Measurements from ENCODE around the gene AK1.

AK1 gene

DNA sequence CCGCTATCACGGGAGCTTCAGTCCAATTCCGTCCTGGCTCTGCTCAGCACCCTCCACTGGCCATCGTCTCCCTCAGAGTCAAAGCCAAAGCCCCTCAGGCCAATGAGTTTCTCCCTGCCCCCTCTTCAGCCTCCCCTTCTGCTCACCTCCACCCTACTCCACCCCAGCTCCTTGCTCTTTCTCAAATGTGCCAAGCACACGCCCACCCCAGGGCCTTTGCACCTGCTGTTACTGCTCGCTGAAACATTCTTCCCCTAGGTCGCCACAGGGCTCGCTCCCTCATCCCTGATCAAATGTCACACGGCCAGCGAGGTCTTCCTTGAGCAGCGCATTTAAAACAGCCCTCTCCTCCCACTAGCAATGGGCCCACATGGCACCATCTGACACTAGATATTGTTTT lies 16.7 kb downstream of the AK1 start:
- Mint-ChIP-seq H3K36me3 (no peaks in the 10 kb centered on the region), H3K27ac (peak overlapping the region; percentile 44), H3K9me3 (no peaks in the 10 kb centered on the region), H3K27me3 (no peaks in the 10 kb centered on the region), H3K4me3 (no peak overlapping the region), H3K4me1 (peaks cover 44 to 71% of the 10 kb centered on the region in 2 donors)
- DNase-seq: no peak
- no peak for ATAC-seq (replicated peaks)

DNA sequence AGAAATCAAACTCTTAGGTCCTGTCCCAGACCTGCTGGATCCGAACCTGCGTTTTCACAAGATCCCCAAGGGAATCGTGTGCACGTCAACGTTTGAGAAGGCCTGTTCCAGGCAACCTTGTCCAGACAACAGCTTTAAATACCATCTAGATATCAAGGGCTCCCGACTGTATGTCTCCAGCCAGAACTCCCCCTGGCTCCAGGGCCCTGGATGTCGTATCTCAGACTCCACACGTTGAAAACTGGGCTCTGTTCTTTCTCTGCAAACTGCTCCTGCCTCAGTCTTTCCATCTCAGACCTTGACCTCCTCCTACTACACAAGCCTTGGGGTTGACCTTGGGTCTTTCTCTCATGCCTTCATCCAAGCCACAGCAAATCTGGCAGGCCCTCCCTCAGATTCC lies 17.2 kb downstream of the AK1 start:
- ATAC-seq (replicated peaks) (no peak), DNase-seq (no peak)
- Mint-ChIP-seq H3K36me3 (no peaks in the 10 kb centered on the region), H3K27me3 (no peaks in the 10 kb centered on the region), H3K4me3 (no peak overlapping the region), H3K27ac (no peak overlapping the region), H3K4me1 (peaks cover 42 to 70% of the 10 kb centered on the region in 2 donors), H3K9me3 (no peaks in the 10 kb centered on the region)

DNA sequence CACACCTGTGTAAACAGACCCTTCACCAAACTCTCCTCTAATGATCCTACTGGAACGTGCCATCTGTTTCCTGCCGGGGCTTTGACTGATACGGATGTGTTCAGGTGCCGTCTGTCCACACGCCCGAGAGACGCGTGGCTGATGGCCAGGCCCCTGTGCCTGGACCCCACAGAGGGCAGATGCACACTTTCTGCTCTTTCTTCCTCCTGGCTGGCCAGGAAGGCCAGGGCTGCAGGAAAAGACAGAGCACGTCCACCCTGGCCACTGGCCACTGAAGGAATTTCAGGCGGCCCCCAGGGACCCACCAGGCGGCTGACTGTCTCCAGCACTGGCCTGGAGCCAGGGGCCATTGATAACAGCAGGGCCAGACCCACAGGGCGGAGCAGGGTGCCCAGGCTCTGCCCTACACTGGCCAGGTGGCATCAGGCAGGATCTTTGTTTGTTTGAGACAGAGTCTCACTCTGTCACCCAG lies 19.4 kb downstream of the AK1 start:
- DNase-seq (no peak), ATAC-seq (replicated peaks) (no peak)
- H3K36me3 Mint-ChIP-seq: no peaks in the 10 kb centered on the region
- H3K27me3 Mint-ChIP-seq: no peaks in the 10 kb centered on the region
- no peaks in the 10 kb centered on the region for H3K9me3 Mint-ChIP-seq
- H3K27ac Mint-ChIP-seq: no peak overlapping the region
- H3K4me1 Mint-ChIP-seq: peaks cover 43 to 72% of the 10 kb centered on the region in 2 donors
- H3K4me3 Mint-ChIP-seq: no peak overlapping the region

DNA sequence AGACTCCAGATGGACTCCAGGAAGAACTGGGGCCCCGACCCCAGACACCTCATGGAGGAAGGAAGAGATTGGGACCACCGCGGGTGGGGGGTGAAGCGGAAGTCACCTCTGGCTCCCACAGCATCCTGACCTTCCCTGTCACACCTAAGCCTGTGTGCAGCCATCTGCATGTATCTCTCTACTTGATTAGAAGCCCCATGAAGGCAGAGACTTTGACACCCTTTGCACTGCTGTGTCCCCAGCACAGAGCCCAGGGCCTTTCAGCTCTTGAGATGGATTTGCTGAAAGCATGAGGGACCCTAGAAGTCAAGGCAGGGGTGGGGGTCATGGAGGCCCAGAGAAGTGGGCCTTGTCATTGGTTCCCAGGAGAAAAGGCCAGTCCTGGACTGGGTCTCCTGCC lies 20.2 kb downstream of the AK1 start:
- H3K4me1 Mint-ChIP-seq: peaks cover 40 to 72% of the 10 kb centered on the region in 2 donors
- ATAC-seq (replicated peaks): no peak
- DNase-seq: no peak
- H3K27me3 Mint-ChIP-seq: no peaks in the 10 kb centered on the region
- no peaks in the 10 kb centered on the region for H3K36me3 Mint-ChIP-seq
- no peak overlapping the region for H3K27ac Mint-ChIP-seq
- H3K9me3 Mint-ChIP-seq: no peaks in the 10 kb centered on the region
- H3K4me3 Mint-ChIP-seq: no peak overlapping the region

DNA sequence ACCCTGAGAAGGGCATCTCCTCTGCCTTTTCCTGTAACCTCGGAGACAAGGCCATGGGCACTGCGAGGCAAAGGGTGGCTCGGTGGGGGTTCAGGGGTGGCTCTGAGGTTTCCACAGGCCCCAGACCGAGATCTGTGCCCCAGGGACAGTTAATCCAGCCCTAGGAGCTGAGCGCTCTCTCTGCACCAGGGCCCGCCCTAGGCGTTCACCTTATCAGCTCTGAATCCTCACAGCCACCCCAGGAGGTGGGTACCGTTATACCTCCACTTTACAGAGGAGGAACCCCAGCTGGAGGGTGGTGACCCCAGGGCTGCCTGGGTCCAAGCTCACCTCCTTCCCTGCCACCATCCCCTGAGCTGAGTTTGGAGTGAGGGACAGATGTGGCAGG lies 20.8 kb downstream of the AK1 start:
- ATAC-seq (replicated peaks): no peak
- Mint-ChIP-seq H3K4me1 (peaks cover 41 to 72% of the 10 kb centered on the region in 2 donors), H3K36me3 (no peaks in the 10 kb centered on the region), H3K9me3 (no peaks in the 10 kb centered on the region), H3K27me3 (no peaks in the 10 kb centered on the region), H3K27ac (no peak overlapping the region), H3K4me3 (no peak overlapping the region)
- DNase-seq: no peak

DNA sequence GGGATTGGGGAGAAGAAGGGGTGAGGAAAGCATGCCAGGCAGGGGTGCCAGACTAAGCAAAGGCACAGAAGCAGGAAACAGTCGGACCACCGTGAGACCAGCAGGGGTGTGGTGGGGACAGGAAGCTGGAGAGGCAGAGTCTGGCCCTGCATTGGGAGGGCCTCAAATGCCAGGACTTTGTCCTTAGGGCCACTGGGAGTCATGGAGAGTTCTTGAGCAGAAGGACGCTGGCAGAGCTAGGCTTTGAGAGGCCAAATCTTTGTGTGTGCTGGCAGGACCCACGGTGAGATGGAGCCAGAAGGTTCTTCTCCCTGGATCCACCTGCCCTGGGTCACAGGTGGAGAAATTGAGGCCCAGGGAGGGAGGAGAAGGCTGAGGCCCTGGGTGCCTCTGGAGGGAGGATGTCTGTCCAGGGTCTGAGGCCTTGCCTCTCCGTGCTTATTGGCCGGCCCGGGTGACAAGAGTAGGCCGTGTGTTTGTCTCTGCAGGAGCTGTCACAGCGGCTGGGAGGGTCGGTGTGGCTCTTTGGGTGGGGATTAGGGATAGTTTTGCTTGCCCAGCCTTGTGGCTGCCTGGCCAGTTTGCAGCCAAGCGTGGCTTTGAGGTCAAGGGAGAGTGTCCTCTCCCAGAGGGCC lies 21.3 kb downstream of the AK1 start:
- Mint-ChIP-seq H3K36me3 (peaks cover 0 to 5% of the 10 kb centered on the region in 2 donors), H3K9me3 (no peaks in the 10 kb centered on the region), H3K4me1 (peaks cover 39 to 71% of the 10 kb centered on the region in 2 donors), H3K27me3 (no peaks in the 10 kb centered on the region), H3K27ac (peak overlapping the region; percentile 14), H3K4me3 (no peak overlapping the region)
- ATAC-seq (replicated peaks) (no peak), DNase-seq (no peak)

DNA sequence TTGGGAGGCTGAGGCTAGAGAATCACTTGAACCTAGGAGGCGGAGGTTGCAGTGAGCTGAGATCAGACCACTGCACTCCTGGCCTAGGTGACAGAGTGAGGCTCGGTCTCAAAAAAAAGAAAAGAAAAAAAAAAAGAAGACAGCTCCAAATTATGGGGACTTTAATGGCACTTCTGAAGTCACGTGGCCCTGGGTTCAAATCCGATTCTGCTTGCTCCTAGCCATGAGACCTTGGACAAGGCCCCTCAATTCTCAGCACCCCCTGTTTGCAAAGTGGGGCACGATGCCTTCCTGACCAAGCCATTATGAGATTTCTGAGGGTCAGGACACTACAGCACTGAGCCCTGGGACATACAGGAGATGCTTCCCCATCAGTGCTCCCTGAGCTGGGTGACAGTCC lies 22.0 kb downstream of the AK1 start:
- H3K27me3 Mint-ChIP-seq: no peaks in the 10 kb centered on the region
- no peak overlapping the region for H3K27ac Mint-ChIP-seq
- H3K36me3 Mint-ChIP-seq: peaks cover 2 to 8% of the 10 kb centered on the region in 2 donors
- H3K4me1 Mint-ChIP-seq: peaks cover 34 to 64% of the 10 kb centered on the region in 2 donors
- H3K9me3 Mint-ChIP-seq: peaks cover 0 to 1% of the 10 kb centered on the region in 2 donors
- no peak for ATAC-seq (replicated peaks)
- DNase-seq: no peak
- no peak overlapping the region for H3K4me3 Mint-ChIP-seq

DNA sequence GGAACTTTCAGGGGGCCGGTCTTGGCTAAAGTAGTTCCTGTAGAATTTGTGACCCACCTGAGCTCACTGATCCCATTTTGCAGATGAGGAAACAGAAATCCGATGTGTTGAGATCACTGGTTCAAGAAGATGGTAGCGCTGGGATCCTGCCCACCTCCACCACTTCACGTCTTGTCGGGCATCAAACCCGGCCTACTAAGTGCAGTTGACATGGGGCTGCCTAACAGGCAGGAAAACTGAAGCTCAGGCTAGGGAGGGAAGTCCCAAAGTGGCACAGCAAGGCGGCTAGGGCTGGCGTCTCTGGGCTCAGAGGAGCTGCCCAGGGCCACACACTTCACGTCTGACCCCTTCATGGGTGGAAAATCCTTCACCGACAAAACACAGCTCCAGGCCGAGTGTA lies 22.5 kb downstream of the AK1 start:
- H3K9me3 Mint-ChIP-seq: peaks cover 0 to 4% of the 10 kb centered on the region in 2 donors
- H3K4me3 Mint-ChIP-seq: peak overlapping the region in 1 of 2 donors; percentile 25
- no peaks in the 10 kb centered on the region for H3K27me3 Mint-ChIP-seq
- H3K27ac Mint-ChIP-seq: peak overlapping the region; percentile 20
- H3K36me3 Mint-ChIP-seq: peaks cover 6 to 13% of the 10 kb centered on the region in 2 donors
- peaks cover 32 to 61% of the 10 kb centered on the region in 2 donors for H3K4me1 Mint-ChIP-seq
- ATAC-seq (replicated peaks) (no peak), DNase-seq (no peak)

DNA sequence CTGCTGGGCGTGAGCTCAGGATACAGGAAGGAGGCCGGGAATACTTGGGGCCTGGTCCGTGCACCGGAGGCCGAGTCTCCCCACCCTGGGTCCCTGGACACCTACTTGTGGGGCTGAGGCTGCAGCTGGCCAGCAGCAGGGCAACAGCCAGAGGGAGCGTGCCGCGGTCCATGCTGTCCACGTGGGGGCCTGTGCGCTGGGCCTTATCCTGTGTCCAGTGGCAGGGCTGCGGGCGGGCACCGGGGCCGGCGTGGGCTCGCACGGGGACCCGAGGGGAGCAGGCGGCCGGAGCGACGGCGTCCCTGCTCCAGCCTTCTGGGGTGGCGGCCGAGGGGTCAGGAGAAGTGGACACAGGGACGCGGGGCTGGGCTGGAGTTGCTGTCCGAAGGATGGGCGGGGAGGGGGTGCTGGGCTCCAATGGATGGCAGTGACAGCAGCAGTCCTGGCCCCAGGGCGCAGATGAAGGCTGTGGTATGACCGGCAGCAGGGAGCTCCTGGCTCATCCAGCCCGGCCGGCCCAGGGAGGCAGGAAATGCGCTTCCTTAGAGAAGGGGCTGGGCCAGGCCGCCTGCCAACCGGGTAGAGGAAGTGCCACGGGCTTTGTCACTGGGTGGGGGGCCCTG lies 23.2 kb downstream of the AK1 start, which contains the start of gene ENG:
Gene ENG, minus strand, starts transcription at position 475 of the 623 bp plus-strand sequence. Its CDS starts 303 bp downstream, at position 172.
- DNase-seq (no peak), ATAC-seq (replicated peaks) (peak; percentile 51 to 59)
- Mint-ChIP-seq H3K4me3 (peak within 1 kb of the TSS; percentile 91 to 94), H3K9me3 (peaks cover 3 to 8% of the 10 kb centered on the region in 2 donors), H3K27me3 (no peaks in the 10 kb centered on the region), H3K27ac (peak within 1 kb of the TSS; percentile 90), H3K4me1 (peaks cover 32 to 61% of the 10 kb centered on the region in 2 donors), H3K36me3 (peaks cover 11 to 20% of the 10 kb centered on the region in 2 donors)

DNA sequence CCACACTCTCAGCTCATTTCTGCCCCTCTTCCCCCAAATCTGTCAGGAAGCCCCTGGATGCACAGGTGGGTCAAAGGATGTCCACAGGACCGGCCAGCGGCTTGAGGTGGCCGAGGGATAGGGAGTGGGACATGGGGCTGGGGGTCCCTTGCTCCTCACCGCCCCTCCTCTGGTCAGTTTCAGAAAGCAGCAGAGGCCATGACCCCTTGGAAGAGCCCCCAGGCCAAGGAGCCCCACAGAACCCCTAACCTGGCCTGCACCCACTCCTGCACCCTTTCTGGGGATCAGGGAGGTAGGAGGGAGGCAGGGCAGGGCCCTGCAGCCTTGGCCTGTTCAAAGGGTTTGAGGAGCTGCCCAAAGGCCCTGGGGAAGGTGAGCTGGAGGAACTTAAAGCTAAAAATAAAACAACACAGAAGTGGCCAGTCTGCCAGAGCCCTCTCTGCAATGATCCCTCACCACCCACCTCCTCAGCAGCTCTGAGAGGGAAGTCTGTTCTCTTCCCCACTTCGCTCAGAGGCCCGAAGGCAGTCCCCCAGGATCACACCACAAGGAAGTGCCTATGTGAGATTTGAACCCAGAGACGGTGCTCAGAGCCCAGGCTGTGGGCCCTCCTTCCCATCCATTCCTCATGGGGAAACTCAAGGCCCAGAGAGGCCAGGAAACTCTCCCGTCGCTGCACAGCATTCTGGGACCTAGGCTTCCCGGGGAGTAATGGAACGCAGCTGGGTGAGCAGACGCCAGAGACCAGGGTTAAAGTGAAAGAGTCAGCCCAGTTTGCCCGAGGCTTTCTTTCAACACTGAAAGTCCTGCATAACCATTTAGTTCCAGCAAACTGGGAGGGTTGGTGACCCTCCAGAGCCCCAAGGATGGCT lies 23.9 kb downstream of the AK1 start:
- peaks cover 18 to 28% of the 10 kb centered on the region in 2 donors for H3K36me3 Mint-ChIP-seq
- DNase-seq: no peak
- no peaks in the 10 kb centered on the region for H3K27me3 Mint-ChIP-seq
- ATAC-seq (replicated peaks): peak; percentile 43 to 49
- H3K9me3 Mint-ChIP-seq: peaks cover 10 to 14% of the 10 kb centered on the region in 2 donors
- peak overlapping the region; percentile 91 to 94 for H3K4me3 Mint-ChIP-seq
- peaks cover 32 to 54% of the 10 kb centered on the region in 2 donors for H3K4me1 Mint-ChIP-seq
- H3K27ac Mint-ChIP-seq: peak overlapping the region; percentile 90

DNA sequence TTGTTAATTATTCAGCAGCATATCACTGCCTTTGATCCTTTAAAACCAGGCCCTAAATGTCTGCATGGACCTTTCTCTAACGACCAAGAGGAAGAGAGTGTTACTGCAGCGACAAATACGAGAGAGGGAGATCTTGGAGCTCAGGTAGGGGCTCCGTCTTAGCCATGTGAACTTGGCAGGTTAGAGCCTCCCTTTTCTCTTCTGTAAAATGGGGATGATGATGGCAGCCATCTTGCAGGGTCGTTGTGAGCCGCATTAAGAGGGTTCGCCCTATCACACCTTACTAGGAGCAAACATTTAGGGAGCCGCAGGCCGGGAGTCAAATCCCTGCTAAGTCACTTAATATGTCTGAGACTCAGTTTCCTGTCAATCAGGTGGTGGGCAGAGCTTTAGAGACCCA lies 24.6 kb downstream of the AK1 start:
- Mint-ChIP-seq H3K27me3 (no peaks in the 10 kb centered on the region), H3K36me3 (peaks cover 23 to 34% of the 10 kb centered on the region in 2 donors), H3K4me1 (peaks cover 29 to 49% of the 10 kb centered on the region in 2 donors), H3K4me3 (peak overlapping the region; percentile 91 to 94), H3K27ac (peak overlapping the region; percentile 90), H3K9me3 (peaks cover 12 to 17% of the 10 kb centered on the region in 2 donors)
- no peak for ATAC-seq (replicated peaks)
- DNase-seq: no peak

DNA sequence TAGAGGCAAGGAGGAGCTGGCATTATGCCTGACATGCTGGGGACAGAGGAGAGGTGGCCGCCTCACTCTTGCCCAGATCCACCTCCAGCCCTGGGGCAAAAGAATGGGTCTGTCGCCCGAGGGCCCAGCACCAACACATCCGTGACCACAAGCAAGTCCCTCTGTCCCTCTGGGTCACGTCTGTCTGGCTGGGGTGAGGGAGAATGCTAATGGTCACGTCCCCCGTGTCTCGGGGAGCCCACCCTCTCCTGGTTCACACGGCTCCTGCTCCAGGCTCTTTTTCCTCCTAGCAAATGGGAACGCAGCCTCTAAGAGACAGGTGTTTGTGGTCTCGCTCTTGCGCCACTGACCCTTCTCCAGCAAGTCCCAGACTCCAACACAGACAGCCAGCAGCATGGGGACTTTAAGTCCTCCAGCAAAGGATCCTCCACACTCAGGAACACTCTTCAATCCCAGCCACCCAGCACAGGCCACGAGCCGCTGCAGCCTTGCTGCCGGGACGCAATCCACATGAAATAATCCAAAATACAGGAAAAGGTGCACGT lies 27.1 kb downstream of the AK1 start:
- Mint-ChIP-seq H3K27me3 (no peaks in the 10 kb centered on the region), H3K27ac (no peak overlapping the region)

DNA sequence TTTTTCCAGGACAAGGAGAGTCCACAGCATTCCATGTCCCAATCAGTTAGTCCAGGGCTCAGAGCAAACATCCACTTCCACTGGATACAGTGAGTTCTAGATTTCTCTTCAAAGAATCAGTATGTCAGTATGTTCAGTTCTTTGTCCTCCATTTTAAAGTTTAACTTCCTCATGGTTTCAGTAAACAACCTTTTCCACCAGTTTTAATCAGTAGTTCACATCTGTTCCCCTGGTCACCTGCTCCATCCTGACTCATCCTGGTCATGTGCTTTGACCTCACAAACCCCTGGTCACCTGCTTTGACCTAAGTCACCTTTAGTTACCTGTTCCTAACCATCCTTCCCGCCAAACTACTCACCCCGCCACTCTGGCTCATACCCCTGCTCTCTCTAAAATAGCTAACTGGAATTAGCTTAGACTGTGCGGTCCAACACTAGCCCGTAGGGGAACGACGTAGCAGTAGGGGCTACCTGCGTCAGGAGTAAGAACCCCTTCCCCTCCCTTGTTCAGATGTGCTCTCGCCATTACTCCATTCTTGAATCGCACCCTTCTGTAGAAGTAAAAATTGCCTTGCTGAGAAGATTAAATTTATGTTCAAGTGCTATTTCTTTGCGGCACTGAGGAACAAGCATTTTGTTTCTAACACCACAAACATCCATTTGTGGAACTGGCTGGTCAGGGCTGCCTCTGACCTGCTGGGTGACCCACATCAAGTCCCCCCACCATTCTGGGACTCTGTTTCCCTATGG lies 28.5 kb downstream of the AK1 start:
- ATAC-seq (replicated peaks): no peak
- peaks cover 16 to 26% of the 10 kb centered on the region in 2 donors for H3K4me1 Mint-ChIP-seq
- peaks cover 23 to 34% of the 10 kb centered on the region in 2 donors for H3K36me3 Mint-ChIP-seq
- H3K9me3 Mint-ChIP-seq: peaks cover 12 to 17% of the 10 kb centered on the region in 2 donors
- H3K27me3 Mint-ChIP-seq: no peaks in the 10 kb centered on the region
- no peak overlapping the region for H3K4me3 Mint-ChIP-seq
- DNase-seq: no peak
- peak overlapping the region; percentile 56 for H3K27ac Mint-ChIP-seq

More for the DNA sequence above, 27.1 kb downstream of the AK1 start:
- no peak for DNase-seq
- no peak for ATAC-seq (replicated peaks)
- Mint-ChIP-seq H3K36me3 (peaks cover 23 to 34% of the 10 kb centered on the region in 2 donors), H3K9me3 (peaks cover 12 to 17% of the 10 kb centered on the region in 2 donors), H3K4me1 (peaks cover 21 to 28% of the 10 kb centered on the region in 2 donors), H3K4me3 (no peak overlapping the region)

All from stimulated activated naive B cell treated with anti-CD40 and anti-IgM and Interleukin-4, amounts not matched to agents 10 μg/mL and 1 μg/mL and 100 μg/mL, for 72 hours (primary cell).